Limb (tissue), 2 donors: ENCODE measurements around the gene ABI3BP.

Experiments
- DNase-seq, 2 donors: peaks; one replicate each; pipeline ENCODE4 v3.0.0-alpha.2; 2016; ENCODE audit errors: extremely low spot score in 2 of 2

The ABI3BP gene

GRCh38 chr3:100700708-100701107 lies 292.5 kb downstream of the ABI3BP start:
- no peak for DNase-seq
